HepG2 (cell line): Measurements from ENCODE around the gene ENTPD2. TPM values are rescaled to one million over a fixed set of nuclear protein-coding genes. Genes with fewer than 3 reads are reported as not detected.
A peak's percentile ranks its signal among the peaks of the same experiment; 100 is the strongest.

Experiments
- ADNP ChIP-seq: sonication (generic); formaldehyde crosslinking; IDR thresholded peaks from 2 replicates; pipeline ENCODE4 v1.4.0; 2020; ENCODE audit warnings: missing genetic modification reagents
- ARID5B ChIP-seq: IDR thresholded peaks from 2 replicates; pipeline ENCODE4 v1.4.0; 2020; ENCODE audit warnings: mild to moderate bottlenecking, missing genetic modification reagents
- BRF2 ChIP-seq: sonication (generic); formaldehyde crosslinking; IDR thresholded peaks from 2 replicates; pipeline ENCODE4 v1.8.1; 2022; ENCODE audit warnings: mild to moderate bottlenecking, missing genetic modification reagents
- EP300 ChIP-seq, 3 experiments: sonication (generic) in 1 of 3; formaldehyde crosslinking in 1 of 3; IDR thresholded peaks; 2 replicates each; pipeline versions ENCODE4 v1.5.1 to v1.6.1; 2011 to 2020; ENCODE audit warnings: low read depth in 2 of 3, low read length in 2 of 3, borderline replicate concordance in 1 of 3, improper control_type of control experiment in 1 of 3, mild to moderate bottlenecking in 1 of 3, missing genetic modification reagents in 1 of 3, moderate library complexity in 1 of 3
- GLMP ChIP-seq: sonication (generic); formaldehyde crosslinking; IDR thresholded peaks from 2 replicates; pipeline ENCODE4 v1.9.0; 2021; ENCODE audit warnings: missing genetic modification reagents, mild to moderate bottlenecking, borderline replicate concordance
- HNF4G ChIP-seq, 2 experiments: sonication (generic) in 1 of 2; formaldehyde crosslinking in 1 of 2; IDR thresholded peaks; 2 replicates each; pipeline versions ENCODE4 v1.4.0 to v1.6.1; 2011 to 2020; ENCODE audit warnings: borderline replicate concordance in 2 of 2, low read depth in 2 of 2, mild to moderate bottlenecking in 2 of 2, low read length in 1 of 2, missing genetic modification reagents in 1 of 2, moderate library complexity in 1 of 2
- KDM6A ChIP-seq: IDR thresholded peaks from 2 replicates; pipeline ENCODE4 v1.6.1; 2016; ENCODE audit warnings: low read depth
- MEF2D ChIP-seq: sonication (generic); formaldehyde crosslinking; IDR thresholded peaks from 2 replicates; pipeline ENCODE4 v1.5.1; 2020; ENCODE audit warnings: mild to moderate bottlenecking, missing genetic modification reagents
- RARA ChIP-seq: IDR thresholded peaks from 2 replicates; pipeline ENCODE4 v1.6.1; 2016; ENCODE audit warnings: missing genetic modification reagents, missing compliant biosample characterization
- RXRB ChIP-seq: IDR thresholded peaks from 2 replicates; pipeline ENCODE4 v1.6.1; 2016; ENCODE audit warnings: borderline replicate concordance, missing genetic modification reagents, missing compliant biosample characterization
- SRSF9 ChIP-seq: fragments of 200-400 bp; formaldehyde crosslinking; IDR thresholded peaks from 2 replicates; pipeline ENCODE4 v1.6.1; 2018; ENCODE audit warnings: borderline replicate concordance, mild to moderate bottlenecking, low read depth, low read length; ENCODE audit not compliant: insufficient read depth, poor library complexity, severe bottlenecking
- TBX2 ChIP-seq: sonication (generic); formaldehyde crosslinking; IDR thresholded peaks from 2 replicates; pipeline ENCODE4 v1.5.0; 2020; ENCODE audit warnings: missing genetic modification reagents, mild to moderate bottlenecking, borderline replicate concordance
- TRIM22 ChIP-seq: fragments of 450-650 bp; IDR thresholded peaks from 2 replicates; pipeline ENCODE4 v1.6.1; 2017
- ZKSCAN1 ChIP-seq: fragments of 150-350 bp; IDR thresholded peaks from 2 replicates; pipeline ENCODE4 v1.6.1; 2014; ENCODE audit warnings: low read length
- ZMYM3 ChIP-seq: sonication (generic); formaldehyde crosslinking; IDR thresholded peaks from 2 replicates; pipeline ENCODE4 v1.5.1; 2020; ENCODE audit warnings: mild to moderate bottlenecking, missing genetic modification reagents
- ZNF274 ChIP-seq: sonication (generic); formaldehyde crosslinking; IDR thresholded peaks from 2 replicates; pipeline ENCODE4 v1.5.1; 2020; ENCODE audit warnings: mild to moderate bottlenecking, missing genetic modification reagents
- ZNF547 ChIP-seq: sonication (generic); formaldehyde crosslinking; IDR thresholded peaks from 2 replicates; pipeline ENCODE4 v1.5.1; 2020; ENCODE audit warnings: mild to moderate bottlenecking, missing genetic modification reagents
- ZNF652 ChIP-seq: IDR thresholded peaks from 2 replicates; pipeline ENCODE4 v1.6.1; 2016; ENCODE audit warnings: low read depth, borderline replicate concordance
- ZNF777 ChIP-seq: sonication (generic); formaldehyde crosslinking; IDR thresholded peaks from 2 replicates; pipeline ENCODE4 v1.4.0; 2020; ENCODE audit warnings: missing genetic modification reagents
- ZNF800 ChIP-seq: sonication (generic); formaldehyde crosslinking; IDR thresholded peaks from 2 replicates; pipeline ENCODE4 v1.4.0; 2020; ENCODE audit warnings: missing genetic modification reagents
- polyA plus RNA-seq, 8 experiments: library from polyadenylated mRNA; depleted of rRNA in 3 of 8; stranded (reverse) in 7 of 8; unstranded in 1 of 8; fragments of >200 nt; fragmentation: Illumina TruSeq in 4 of 8; extraction: Trizol in 4 of 8; gene quantifications; 2 replicates each; pipeline versions ENCODE4 v1.2.1 to v1.2.3, GENCODE V29; 2011 to 2016; ENCODE audit warnings: low read depth in 4 of 8, missing spikeins in 1 of 8, mixed read lengths in 1 of 8; ENCODE audit not compliant: insufficient read depth in 1 of 8
- total RNA-seq, 5 experiments: library from RNA; depleted of rRNA; stranded (reverse); fragments of >200 nt; fragmentation: Illumina TruSeq; extraction: Trizol; gene quantifications; 2 replicates each; pipeline ENCODE4 v1.2.3, GENCODE V29; 2016; ENCODE audit warnings: low read depth in 1 of 5

ENTPD2 gene
- total and polyA plus RNA-seq, 2 of the 13 experiments (the other 11 are each of a cell fraction or from before 2014, with no cell fraction given), result 0.95 to 3.2 TPM

GRCh38 chr9:137073992-137074399 lies 20.1 kb upstream of the ENTPD2 start (continued):
- TF ChIP-seq ARID5B (CRISPR knock-in tag) (no peak), HNF4G (IDR thresholded peaks at IDR 0.05; ENCODE audit: borderline replicate concordance, low read depth, low read length) (peak; percentile 63), HNF4G (CRISPR knock-in tag; IDR thresholded peaks at IDR 0.05; ENCODE audit: borderline replicate concordance, low read depth) (no peak), ZNF652 (CRISPR knock-in tag) (no peak), SRSF9 (no peak), ZMYM3 (CRISPR knock-in tag) (peak; percentile 83), ZNF274 (CRISPR knock-in tag) (peak; percentile 73; the same call in 1 of the 2 replicates), TRIM22 (no peak), RXRB (CRISPR knock-in tag) (no peak), BRF2 (CRISPR knock-in tag) (no peak), ZKSCAN1 (peak; percentile 80), ZNF777 (CRISPR knock-in tag) (no peak), GLMP (no peak), KDM6A (no peak), ADNP (CRISPR knock-in tag) (no peak), TBX2 (CRISPR knock-in tag) (peak; percentile 48; the same call in 1 of the 2 replicates), EP300 (IDR thresholded peaks at IDR 0.05; ENCODE audit: low read depth in 2 of 2, low read length in 2 of 2) (no peak), EP300 (CRISPR knock-in tag; IDR thresholded peaks at IDR 0.05; ENCODE audit: borderline replicate concordance) (no peak), ZNF547 (CRISPR knock-in tag) (peak; percentile 46; the same call in 1 of the 2 replicates), RARA (0 out of 2 replicates have a peak, but pooled peaks have one; percentile 35), MEF2D (CRISPR knock-in tag) (peak; percentile 44; the same call in 1 of the 2 replicates), ZNF800 (0 out of 2 replicates have a peak, but pooled peaks have one; percentile 57)
